ENCODE data around the gene ZFR.
"Not testable (repeated sequence)": the region's sequence is repeated elsewhere in the genome, so short reads cannot be mapped to it uniquely, and the experiment has no call there.

ZFR gene

GRCh38 chr5:32355686-32356085, 88.9 kb downstream of the ZFR start:
- no peak for DNase-seq

GRCh38 chr5:32353420-32353819, 91.1 kb downstream of the ZFR start:
- DNase-seq: no peak

- no peak for DNase-seq
These were observed 91.9 kb downstream of the ZFR start for GRCh38 chr5:32352685-32353084.

- no peak for DNase-seq
These were observed 97.7 kb downstream of the ZFR start for GRCh38 chr5:32346869-32347268.

GRCh38 chr5:32343058-32343672, 101.4 kb downstream of the ZFR start:
- DNase-seq: no peak

GRCh38 chr5:32342656-32343055, 101.9 kb downstream of the ZFR start:
- no peak for DNase-seq

GRCh38 chr5:32339878-32340277, 104.7 kb downstream of the ZFR start:
- DNase-seq: no peak

- no peak for DNase-seq
These were observed 105.3 kb downstream of the ZFR start for GRCh38 chr5:32339198-32339597.

- DNase-seq: no peak
These were observed 111.6 kb downstream of the ZFR start for GRCh38 chr5:32332966-32333365.

- no peak for DNase-seq
These were observed 112.2 kb downstream of the ZFR start for GRCh38 chr5:32332361-32332760.

- DNase-seq: no peak
These were observed 112.6 kb downstream of the ZFR start for GRCh38 chr5:32331935-32332274.

GRCh38 chr5:32331217-32331934, 113.2 kb downstream of the ZFR start:
- no peak for DNase-seq

- DNase-seq: no peak
These were observed 114.2 kb downstream of the ZFR start for GRCh38 chr5:32330126-32330971.

- DNase-seq: no peak
These were observed 115.1 kb downstream of the ZFR start for GRCh38 chr5:32329395-32329834.

- DNase-seq: no peak
These were observed 118.2 kb downstream of the ZFR start for GRCh38 chr5:32326216-32326772.

GRCh38 chr5:32325616-32326015, 118.9 kb downstream of the ZFR start:
- no peak for DNase-seq

GRCh38 chr5:32325062-32325461, 119.5 kb downstream of the ZFR start:
- DNase-seq: no peak

GRCh38 chr5:32323741-32324140, 120.8 kb downstream of the ZFR start:
- DNase-seq: no peak

- DNase-seq: no peak
These were observed 121.7 kb downstream of the ZFR start for GRCh38 chr5:32322882-32323281.

- not testable (repeated sequence) for DNase-seq
These were observed 122.8 kb downstream of the ZFR start for GRCh38 chr5:32321787-32322186.

GRCh38 chr5:32320576-32320975, 124.0 kb downstream of the ZFR start:
- no peak for DNase-seq

GRCh38 chr5:32319926-32320543, 124.5 kb downstream of the ZFR start:
- no peak for DNase-seq

GRCh38 chr5:32319392-32319791, 125.1 kb downstream of the ZFR start:
- DNase-seq: no peak
